ENCODE measurements around the gene UBE3D.

The UBE3D gene

DNA sequence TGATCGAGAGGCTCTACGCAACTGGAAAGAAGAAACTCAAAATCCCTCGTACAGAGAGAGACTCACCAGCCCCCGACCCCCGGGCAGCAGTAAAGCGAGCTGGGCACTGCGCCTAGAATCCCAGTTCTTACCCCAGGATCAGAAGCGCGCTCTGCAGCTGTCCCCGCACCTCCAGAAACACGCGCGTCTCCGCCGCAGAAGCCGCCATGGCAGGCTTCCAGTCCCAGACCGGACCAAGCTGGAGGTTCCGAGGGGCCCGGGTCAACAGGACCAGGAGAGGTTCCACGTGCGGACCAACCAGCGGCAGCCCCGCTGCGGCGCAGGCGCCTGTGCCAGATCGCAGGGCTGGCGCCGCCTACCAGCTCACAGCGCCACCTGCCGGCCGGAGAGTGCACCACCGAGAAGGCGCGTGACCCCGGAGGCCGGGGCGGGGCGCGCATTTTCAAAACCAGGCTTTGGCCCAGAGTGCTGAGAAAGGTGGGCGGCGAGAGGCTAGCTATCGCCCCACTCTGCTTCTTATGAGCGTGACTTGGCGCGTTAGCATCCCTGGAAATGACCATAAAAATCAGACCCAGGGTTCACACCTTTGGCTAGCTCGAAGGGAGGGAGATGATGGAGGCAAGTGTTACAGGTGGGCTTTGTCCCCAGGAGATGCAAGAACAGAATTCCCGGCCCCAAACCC, at the start of gene UBE3D:
UBE3D (minus strand) TSS at position 331 of the 682 bp plus-strand sequence; CDS start at position 208, 123 bp downstream.
- peak; percentile 93 for DNase-seq

DNA sequence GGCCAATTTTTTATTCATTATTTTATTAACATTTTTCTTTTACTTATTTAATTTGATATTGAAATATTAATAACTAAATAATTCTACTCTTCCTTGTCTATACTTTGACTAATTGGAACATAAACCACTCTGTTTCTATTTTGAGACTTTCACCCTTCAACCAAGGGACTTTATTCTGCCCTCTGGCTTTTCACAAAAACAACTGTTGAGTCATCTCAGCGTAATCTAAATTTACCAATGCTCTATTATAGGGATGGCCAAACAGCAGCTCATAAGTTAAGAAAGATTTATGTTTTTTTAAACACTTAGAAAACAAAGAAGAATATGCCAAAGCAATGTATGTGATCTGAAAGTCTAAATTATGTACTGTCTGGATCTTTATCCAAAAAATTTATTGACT, 48.5 kb upstream of the UBE3D start:
- no peak for DNase-seq

DNA sequence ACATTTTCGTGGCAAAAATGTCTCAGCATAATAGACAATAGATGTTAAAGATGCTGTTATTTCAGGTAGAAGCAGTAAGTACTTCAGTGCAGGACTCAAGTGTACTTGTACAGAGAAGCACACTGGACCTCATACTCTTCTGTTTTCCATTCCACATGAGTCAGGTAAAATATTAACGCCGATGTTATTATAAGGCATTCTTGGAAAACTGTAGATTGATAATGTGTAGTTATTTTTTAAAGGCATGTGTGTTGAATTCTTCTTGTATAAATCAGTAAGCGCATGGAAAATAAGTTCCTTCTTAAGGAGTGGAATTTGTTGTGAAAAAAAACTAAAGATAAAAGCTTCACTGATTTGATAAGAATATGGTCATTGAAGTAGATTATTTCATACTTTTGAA, 47.6 kb upstream of the UBE3D start:
- no peak for DNase-seq

DNA sequence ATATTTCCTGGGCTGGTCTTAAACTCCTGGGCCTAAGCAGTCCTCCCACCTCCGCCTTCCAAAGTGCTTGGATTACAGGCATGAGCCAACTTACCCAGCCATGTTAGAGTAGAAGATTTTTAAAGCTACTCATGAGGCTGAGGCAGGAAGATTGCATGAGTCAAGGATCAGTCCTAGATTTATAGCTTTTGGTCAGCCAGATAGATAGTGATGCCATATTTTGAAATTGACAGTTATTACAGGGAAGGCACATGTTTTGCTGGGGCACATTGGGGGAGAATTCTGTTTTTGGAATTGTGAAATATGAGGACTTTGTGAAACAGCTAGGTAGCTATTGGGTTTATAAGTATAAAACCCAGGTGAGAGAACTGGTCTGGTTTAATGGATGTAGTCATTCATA, 42.7 kb upstream of the UBE3D start:
- no peak for DNase-seq

GRCh38 chr6:83098589-83098988, 32.9 kb upstream of the UBE3D start:
- no peak for DNase-seq

- no peak for DNase-seq
Observed at GRCh38 chr6:83097675-83098074, 32.0 kb upstream of the UBE3D start.

DNA sequence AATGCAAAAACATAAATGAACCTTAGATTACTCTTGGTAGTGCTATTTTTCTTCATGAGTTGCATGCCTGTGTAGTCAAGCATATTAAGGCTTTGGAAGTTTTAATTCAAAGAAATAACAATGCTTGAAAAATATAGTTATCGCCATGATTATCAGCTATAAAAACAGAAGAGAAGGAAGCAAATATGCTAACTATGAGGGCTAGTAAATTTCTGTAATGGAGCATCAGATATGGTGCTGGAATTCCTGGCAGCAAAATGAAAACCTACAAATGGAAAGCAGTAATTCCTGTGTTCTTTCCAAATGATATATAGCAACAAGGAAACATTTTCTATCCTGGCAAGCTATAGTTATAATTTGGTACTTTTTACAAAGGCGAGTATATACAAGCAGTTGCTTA, 31.6 kb upstream of the UBE3D start:
- no peak for DNase-seq

GRCh38 chr6:83096791-83097190, 31.1 kb upstream of the UBE3D start:
- no peak for DNase-seq

DNA sequence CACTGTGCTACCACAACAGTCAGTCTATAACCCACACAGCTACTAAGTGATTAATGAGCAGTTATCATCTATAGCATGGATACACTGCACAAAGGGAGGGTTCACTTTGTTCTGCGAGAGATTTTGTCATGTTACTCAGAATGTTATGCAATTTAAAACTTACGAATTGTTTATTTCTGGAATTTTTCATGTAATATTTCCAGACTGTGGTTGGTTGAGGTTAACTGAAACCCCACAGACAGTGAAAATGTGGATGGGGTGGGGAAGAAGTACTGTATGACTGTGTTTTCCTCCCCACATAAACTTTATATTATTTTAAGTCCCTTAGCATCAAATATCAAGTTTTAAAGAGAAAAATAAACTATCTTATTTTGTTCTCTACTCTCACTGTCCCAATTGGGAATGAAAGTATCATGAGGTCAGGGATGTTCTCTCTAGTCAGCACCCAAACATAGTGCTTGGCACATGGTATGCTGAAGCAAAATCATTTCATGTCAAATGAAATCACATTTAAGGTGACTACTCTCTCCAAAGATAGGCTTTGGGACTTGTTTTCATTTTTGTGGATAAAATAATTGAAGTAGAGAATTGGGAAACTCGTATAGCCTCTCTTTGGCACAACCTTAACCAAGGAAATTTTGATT, 27.2 kb upstream of the UBE3D start:
- DNase-seq: no peak

GRCh38 chr6:83086751-83087150, 21.1 kb upstream of the UBE3D start:
- no peak for DNase-seq

DNA sequence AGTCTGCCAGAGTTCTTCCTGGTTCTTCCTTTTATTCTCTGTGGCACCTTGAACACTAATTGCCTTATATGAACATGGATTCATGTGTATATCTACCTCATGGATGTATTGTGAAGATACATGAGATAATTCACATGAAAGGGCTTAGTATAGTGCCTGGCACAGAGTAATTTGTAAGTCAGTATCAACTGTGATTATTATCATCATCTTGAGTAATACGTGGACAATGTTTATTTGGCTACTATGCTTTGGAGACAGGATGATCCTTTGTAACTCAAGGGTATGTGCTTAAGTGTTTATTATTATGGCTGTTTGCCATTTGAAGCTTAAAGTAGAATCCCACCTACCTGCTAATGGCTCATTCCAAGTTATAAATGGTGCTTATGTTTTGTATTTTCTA, 17.8 kb upstream of the UBE3D start:
- no peak for DNase-seq

DNA sequence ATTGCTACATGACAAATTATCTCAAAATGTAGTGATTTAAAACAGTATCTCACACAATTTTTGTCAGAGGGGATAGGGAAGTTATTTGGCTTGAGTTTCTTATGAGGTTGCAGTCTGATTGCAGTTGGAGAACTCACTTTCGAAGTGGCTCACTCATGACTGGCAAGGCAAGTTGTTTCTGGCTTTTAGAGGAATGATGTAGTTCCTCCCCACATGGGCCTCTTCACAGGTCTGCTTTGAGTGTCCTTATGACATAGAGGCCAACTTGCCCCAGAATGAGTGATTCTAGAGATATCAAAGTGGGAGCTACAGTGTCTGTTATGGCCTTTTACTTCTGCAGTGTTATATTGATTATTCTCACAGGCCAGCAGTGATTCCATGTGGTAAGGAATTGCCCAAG, 8.0 kb upstream of the UBE3D start:
- DNase-seq: no peak

DNA sequence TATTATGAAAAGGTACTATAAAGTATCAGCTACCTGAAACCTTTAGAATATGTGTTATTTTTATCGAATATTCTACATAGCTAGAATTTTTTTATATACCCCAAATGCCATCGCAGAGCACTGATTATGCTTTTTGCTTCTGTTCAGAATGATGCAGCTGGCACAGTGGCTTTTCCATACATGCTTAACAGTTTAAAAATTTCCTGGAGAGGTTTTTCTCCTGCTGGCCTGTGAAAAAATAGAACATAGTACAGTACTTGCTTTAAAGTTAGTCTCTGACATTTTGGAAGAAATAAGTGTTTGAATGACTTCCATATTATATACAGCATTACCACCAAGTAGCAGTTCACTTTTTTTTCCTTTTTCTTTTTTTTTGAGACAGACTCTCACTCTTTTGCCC, 7.1 kb upstream of the UBE3D start:
- no peak for DNase-seq

GRCh38 chr6:83071707-83072106, 6.1 kb upstream of the UBE3D start:
- DNase-seq: no peak

DNA sequence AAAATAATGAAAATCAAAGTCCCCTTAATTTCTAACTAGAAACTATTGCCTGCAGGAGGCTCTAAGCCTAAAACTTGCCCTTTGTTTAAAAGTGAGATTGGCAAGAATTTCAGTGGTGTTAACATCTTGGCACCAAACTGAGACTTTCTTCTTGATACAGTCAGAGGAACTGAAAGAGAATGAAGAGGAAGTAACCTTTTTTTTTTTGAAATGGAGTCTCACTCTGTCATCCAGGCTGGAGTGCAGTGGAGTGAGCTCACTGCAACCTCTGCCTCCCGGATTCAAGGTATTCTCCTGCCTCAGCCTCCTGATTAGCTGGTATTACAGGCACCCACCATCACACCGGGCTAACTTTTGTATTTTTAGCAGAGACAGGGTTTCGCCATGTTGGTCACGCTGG, 5.4 kb upstream of the UBE3D start:
- DNase-seq: no peak

- no peak for DNase-seq
Observed at GRCh38 chr6:83069633-83070032, 4.0 kb upstream of the UBE3D start.

DNA sequence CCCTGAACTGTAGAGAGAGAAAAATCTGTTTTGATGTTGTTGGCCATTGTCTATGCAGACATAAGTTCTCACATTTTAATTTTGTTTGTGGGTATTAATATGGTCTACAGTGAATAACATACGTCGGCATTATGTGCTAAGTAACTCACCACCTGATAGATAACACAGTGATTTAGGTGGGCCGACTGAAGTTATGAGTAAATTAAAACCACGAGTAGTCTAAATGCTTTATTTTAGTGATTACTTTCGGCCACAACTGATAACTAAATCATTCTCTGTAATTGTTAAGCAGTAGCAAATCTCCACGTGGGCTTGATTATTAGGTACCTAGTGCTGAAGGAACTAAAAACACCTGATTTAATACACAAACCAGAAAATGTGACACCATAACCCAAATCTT, 3.0 kb upstream of the UBE3D start:
- DNase-seq: no peak

DNA sequence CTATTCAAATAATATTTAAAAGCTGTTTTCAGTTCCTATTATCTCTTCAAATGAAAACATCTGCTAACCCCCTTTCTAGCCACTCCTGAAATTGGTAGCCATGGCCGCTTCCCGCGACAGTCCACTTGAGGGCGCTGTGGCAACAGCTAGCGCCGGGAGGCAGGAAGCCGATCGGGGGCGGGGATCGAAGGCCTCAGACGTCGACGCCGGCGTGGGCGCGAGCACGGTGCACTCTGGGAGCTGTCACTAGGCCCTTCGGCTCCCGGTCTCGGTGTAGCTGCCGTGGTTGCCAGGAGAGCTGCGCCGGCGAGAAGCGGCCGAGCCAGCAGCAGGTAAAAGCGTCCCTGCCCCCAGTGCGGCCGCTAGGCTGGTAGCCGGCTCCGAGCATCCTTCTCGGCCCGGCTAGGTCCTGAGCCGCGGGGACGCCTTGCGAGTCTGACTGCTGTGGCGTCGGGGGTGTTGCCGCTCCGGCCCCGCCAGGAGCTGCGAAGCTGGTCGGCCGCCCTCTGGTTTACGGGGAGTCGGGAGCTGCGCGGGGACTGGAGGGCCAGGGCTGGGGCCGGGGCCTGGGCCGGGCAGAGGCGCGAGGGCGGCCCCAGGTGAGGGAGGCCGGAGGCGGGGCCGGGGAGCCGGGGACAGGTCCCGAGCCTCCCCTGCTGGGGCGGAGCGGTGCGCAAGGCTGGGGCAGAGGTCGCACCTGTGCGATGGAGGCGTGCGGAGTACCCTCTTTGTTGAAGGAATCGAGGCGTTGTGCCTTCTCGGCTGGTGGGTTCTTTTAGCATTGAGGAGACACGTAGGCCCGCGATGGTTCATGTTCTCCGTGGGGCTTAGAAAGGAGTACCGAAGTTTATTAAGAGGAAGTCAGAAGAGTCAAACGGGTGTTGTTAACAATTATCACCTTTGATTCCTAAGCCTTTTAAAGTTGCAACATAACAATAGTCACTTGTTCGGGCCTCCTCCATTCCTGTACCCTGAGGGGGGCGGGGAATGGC, 2.1 kb upstream of the UBE3D start, which contains the start of gene DOP1A:
DOP1A (plus strand) TSS at position 224 of the 992 bp plus-strand sequence. CDS start 29,307 bp downstream, outside the sequence.
- DNase-seq: peak; percentile 96

GRCh38 chr6:83062225-83062624, 3.4 kb downstream of the UBE3D start:
- DNase-seq: no peak

DNA sequence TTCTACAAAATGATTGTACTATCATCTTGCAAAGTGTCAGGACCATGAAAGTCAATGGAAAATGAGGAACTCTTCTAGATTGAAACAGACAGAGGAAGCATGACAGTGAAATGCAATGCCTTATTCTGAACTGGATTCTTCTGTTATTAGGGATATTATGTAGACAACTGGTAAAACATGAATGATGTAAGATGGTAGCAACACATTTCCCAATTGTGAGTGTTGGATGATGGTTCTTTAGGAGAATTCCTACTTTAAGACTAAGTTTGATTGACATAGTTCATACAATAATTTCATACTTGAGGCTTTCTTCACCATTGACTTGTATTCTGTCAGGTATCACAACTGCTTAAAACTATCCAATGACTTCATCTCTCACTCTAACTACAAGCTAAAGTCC, 4.5 kb downstream of the UBE3D start:
- no peak for DNase-seq

DNA sequence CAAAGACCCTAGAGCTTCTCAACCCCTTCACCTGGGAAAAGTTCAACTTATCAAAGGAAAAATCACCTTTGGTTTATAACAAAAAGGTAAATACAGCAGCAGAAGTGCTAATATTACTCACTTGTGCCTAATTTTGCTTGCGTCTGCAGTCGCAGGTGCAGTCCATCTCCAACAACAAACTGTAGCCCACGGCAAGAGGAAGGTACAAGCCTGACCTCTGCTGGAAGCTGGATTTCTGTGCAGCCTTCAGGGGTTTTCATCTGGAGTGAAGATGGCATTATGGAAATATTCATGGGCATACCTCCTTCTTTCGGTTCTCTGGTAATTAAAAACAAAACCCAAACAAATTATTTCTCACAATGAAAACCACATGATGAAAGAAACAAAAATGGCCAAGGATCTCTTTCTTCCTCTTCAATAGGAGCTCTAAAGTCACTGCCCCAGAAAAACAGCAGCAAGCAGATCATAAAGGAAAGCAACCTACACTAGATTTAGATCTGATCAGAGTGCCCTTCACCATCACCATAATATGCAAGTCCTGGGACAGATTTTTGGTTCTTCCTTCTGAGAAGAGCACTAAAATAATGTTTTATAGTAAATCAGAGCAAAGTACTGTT, 7.8 kb downstream of the UBE3D start:
- DNase-seq: peak; percentile 29

DNA sequence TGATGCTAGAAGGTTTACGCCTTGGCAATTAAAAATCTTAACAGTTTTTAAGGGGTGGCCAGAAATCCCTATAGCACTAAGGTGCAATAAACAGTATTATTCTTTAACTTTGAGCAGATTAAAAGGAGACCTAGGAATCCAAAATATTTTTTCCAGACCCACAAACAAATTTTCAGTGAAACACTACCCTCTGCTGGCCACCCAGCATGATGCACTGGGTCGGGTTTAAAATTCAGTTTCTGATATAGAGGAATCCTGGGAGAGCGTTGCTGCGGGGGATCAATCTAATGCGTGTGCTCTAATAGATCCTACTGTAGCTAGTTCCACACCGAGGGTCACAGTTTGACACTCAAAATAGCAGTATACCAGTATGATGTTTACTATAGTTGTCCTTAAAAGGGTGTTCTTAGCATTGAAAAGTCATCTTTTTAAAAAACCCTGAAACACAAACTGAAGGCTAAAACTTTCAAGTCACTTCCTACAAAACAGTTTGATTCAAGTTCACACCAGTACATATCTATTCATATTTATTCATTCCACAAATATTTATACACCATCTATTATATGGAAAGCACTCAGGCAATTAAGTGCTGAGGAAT, 10.2 kb downstream of the UBE3D start:
- peak; percentile 40 for DNase-seq

DNA sequence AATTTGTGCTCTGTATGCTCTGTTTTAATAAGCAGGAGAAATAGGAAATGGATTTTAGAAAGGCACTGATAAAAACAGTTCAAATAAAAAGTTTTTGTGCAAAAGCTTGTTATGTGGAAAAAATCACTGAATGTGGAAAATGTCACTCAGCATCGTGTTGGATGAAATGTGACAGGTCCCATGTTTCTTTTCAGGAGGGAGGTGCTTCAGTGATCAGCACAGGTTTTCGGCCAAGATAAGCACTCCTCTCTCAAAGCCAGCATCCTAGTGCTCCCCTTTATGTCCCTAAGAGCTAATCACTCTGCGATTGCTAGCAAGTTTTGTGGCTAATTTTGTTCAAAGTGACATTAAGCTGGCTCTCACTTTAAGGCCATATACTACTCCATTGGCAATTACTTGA, 12.0 kb downstream of the UBE3D start:
- no peak for DNase-seq

Data from activated CD4-positive, alpha-beta T cell treated with anti-CD3 and anti-CD28 coated beads, Interleukin-10, Interleukin-2, amounts not matched to agents 100 ng/mL and 50 ng/mL, durations not matched to agents 16 hours and 8 hours (primary cell).